GM21528 (cell line): ENCODE data around the gene BCR.

ENCODE experiments used
- ATAC-seq: cut with Tn5 transposase; IDR thresholded peaks from one replicate; pipeline ENCODE4 v1.9.1; 2021; ENCODE audit warnings: mild to moderate bottlenecking, moderate library complexity; ENCODE audit not compliant: unreplicated experiment, low FRiP score

Gene BCR

DNA sequence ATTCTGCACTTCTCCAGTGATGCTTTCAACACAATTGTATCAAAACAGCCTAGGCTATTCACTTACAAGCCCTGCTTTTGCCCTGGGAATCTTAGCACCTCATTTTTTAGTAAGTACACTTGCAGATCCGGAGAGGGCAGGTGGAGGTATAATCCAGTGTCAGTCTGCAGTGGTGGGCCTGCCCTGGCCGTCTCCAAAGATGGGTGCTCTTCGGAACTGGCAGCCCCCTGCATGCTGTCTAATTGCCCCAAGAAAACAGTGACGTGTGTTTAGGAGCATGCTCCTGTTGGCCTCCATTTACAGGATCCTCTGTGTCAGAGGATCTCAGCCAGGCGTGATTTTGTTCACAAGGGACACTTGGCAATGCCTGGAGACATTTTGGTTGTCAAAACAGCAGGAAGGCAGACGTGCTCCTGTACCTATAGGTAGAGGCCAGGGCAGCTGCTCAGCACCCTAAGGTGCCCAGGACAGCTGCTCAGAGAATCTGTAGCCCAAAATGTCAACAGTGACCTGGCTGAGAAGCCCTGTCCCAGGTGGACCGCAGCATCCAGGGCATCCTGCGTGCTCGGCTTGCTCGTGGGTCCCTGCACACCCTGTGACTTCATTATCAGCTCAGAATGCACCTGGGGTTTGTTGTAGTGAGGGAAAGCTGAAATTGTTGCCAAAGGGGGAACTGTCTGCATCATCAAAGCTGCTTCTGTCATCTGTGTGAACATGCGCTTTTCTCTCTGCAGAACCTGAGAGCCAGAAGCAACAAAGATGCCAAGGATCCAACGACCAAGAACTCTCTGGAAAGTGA, 90.7 kb downstream of the BCR start:
- no peak for ATAC-seq

DNA sequence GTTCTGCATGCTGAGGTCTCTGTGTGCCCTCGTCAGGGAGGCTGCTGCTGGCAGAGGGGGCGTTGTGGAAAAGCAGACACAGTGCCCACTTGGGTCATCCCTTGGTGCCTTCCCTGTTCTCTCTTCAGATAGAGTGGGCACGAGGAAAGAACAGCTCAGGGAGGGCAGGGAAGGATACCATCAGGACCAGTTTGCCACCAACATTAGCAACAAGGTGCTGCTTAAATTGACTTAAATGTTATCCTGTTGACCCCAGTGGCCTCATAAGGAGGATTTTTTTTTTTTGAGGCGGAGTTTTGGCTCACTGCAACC, 91.2 kb downstream of the BCR start:
- ATAC-seq = no peak

DNA sequence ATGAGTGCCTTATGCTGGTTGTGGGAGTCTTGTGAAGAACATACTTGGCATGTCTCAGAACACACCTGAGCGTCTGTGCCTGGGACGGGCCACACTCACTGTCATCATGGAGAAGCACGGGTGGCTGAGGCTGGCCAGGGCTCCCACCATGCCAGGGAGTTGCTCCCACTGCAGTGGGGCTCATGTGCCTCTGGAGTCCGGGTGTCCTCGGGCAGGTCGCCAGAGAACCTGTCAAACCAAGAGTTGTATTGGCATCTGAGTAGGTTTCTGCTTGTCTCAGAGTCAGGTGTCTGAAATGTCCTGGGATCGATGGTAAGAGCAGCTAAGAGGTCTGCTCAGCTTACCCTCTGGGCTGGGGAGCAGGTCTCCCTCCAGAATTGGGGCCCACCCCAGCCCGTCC, 92.1 kb downstream of the BCR start:
- no peak for ATAC-seq

- no peak for ATAC-seq
These were observed 92.5 kb downstream of the BCR start for GRCh38 chr22:23272834-23273233.

DNA sequence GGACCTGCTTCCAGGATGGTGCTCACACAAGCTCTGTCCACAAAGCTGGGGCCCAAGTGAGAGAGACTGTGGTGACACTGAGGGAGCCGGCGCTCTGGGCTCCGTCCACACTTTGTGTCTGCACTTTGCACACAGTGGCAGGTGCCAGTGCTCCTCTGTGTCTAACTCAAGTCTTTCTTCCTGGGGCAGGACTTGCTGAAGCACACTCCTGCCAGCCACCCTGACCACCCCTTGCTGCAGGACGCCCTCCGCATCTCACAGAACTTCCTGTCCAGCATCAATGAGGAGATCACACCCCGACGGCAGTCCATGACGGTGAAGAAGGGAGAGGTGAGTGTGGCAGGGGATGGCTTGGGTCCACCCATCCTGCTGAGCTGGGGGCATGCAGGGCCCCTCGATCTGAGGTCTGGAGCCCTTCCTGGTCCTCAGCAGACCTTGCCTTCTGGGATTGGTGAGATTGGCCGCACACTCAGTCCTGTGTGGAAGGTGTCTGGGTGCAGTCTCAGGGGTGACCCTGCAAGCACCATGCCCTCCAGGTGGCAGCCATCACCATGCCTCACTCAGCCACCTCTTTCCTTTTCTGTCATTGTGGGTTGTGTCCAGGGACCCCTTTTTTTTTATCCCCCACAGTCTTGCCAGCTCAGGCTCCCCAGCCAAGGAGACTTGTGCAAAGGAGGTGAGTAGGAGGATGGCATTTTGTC, 93.3 kb downstream of the BCR start:
- ATAC-seq = no peak

DNA sequence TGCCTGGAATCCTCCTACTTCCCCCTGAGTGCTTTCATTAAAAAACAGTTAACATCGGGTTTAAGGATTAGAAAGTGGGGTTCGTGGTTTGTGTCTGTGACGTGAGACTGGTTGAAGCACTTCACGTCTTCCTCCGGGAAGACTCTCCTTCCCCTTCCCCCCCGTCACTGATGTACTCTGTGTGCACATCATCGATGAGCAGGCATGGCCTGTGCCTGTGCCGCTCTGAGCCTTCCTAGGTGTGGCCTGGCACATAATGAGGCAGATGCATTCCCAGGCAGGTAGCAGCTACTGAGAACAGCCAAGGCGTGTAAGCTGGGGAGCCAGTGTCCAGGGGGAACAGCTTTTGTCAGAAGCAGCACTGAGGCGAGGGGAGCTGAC, 93.8 kb downstream of the BCR start:
- no peak for ATAC-seq

- no peak for ATAC-seq
These were observed 94.8 kb downstream of the BCR start for GRCh38 chr22:23274891-23275694.

GRCh38 chr22:23275751-23276150, 95.4 kb downstream of the BCR start:
- no peak for ATAC-seq

GRCh38 chr22:23276656-23277582, 96.6 kb downstream of the BCR start:
- ATAC-seq = no peak

DNA sequence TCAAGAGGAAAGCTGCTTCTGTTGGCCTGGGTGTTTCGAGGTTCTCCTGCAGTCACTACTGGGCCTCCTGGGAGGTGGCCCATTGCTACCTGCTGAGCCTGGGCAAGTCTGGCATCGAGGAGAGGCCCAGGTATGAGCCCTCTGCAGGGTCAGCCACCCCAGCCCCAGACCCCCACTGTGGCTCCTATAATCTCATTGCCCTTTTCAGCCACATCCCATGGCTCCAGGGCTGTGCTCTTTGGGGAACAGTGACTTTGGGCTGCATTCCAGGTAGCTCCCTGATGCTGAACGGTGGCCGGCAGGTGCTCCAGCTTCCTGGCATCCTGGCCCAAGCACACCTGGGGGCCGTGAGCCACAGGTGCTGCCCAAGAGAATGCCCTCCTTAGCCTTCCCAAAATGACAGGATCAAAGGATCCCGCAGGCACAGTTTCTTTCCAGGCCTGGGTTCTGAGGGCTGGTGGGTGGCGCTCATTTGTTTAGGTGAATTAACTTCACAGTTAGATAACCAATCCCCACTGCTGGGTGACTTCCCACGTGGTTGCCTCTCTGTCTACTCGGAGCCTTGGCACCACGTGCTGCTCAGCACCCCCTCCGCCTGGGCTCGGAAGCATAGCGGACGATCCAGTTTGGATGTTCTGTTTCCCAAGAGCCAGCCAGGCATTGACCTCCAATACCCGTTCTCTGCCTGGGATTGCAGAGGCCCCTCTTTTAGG, 97.4 kb downstream of the BCR start:
- ATAC-seq = no peak

GRCh38 chr22:23278883-23279675, 98.8 kb downstream of the BCR start:
- ATAC-seq = no peak

GRCh38 chr22:23279781-23280180, 99.5 kb downstream of the BCR start:
- no peak for ATAC-seq

DNA sequence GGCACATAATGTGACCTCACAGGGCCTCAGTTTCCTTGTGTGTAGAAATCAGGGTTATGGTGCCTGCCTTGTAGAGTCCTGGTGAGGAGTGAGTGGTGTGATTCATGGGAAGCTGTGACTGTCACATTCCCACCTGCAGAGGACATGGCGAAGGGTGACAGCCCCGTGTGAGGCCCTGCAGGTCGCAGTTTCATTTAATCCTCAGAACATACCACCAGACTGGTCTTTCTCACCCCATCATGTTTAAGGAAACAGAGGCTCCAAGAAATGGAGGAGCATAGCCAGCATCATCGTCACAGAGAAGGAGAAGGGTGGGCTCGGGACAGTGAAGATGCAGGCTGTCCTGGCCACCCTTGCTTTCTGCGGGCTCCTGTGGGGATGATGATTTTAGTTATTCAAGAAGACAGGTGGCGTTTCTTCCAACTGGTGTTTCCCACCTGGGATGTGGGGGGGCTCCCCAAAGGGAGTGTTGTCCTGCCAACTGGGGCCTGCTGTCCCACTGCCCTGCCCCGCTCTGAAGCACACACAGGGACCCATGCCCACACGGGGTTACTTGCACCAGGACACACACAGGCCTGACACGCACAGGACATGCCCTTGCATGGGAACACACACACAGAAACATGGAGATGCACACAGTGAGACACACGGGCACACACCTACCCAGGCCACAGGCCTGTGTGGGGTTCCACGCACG, 100.2 kb downstream of the BCR start:
- ATAC-seq = no peak

DNA sequence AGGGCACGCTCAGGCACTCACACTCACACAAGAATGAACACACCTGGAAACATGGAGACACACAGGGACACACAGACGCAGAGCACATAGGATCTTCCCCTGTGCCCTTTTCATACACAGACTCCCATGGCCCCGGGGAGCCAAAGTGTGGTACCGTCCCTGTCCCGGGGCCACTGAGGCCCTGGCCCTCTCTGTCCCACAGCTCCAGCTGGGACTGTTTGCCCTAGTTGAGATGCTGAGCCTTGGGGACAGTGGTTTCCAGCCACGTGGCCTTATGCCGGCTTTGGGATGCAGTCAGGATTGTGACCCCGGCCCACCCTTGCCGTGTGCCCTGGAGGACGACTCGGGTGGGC, 100.7 kb downstream of the BCR start:
- no peak for ATAC-seq

DNA sequence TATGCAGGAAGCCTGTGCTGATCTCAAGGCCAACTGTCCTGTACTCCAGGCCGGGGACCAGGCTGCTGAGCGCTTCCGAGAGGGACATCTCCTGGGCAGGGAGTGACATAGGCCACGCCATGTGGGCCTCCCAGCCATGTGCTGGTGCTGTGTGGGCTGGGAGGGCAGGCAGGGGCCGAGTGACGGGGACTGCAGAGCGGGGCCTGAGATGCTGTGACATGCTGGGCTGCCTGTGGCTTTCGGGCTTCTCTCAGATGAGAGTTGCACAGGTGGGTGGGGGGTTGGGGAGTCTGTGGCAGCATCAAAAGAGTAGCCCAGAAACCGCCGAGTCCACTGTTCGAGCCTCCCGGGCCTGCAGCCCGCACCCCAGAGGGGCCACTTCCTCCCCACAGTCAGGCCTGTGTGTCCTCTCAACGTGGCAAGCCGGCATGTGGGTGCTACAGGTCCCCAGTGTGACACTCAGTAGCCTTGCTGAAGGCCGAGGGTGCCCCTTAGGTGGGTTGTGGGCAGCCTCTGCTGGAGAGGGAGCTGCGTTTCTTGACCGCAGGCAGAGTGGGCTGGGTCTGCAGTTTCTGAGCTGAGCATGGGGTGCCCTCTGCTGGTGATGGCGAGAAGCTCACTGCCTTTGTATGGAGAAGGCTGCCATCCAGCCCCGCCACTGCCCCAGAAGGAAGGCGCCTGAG, 101.2 kb downstream of the BCR start:
- no peak for ATAC-seq

DNA sequence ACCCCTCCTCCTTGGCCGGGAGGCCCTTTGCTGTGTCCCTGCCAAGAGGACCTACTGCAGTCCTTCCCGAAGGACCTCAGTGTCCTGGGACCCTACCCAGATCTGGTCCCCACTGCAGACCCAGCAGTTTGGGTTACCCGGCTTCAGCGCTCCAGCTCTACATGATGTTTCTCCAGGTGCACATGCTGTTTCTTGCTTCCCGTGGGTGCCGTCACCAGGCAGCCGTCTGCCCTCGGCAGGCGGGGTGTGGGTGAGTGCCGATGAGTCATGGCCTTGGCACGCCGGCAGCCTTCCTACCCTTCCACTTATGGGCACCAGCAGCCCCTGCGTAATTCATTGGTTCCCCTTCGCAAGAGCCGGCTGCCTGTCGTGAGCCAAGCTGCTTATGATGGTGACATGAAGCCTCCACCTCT, 101.8 kb downstream of the BCR start:
- no peak for ATAC-seq

DNA sequence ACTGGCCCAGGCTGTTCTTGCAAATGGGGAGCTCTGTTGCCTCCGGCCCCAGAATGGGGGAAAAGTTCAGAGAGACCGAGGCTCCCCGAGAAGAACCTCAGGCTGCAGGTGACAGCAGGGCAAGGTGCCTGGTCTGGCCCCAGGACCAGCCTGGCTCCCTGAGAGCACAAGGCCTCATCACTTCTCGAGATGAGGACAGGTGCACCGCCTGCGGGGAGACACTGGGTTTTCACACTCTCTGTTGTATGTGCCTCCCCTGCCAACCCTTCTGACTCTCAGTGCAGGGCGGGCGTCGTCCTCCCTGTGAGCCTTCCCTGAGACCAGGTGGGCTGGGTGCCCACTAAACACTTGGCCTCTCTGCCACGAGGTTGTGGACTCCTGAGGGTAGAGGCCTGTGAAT, 102.2 kb downstream of the BCR start:
- ATAC-seq = no peak

GRCh38 chr22:23282986-23283385, 102.7 kb downstream of the BCR start:
- no peak for ATAC-seq
